Colonic mucosa (tissue), 4 donors: ENCODE measurements around the gene GPLD1. TPM values are rescaled to one million over a fixed set of nuclear protein-coding genes. Genes with fewer than 3 reads are reported as not detected.

Experiments used
- DNase-seq: peaks from one replicate; pipeline ENCODE4 v3.0.0-alpha.2; 2020
- H3K27ac ChIP-seq: fragments of 200-600 bp; one replicate; pipeline ENCODE4 v1.8.0; 2021
- H3K27me3 ChIP-seq: fragments of 200-600 bp; one replicate; pipeline ENCODE4 v1.8.0; 2021
- H3K36me3 ChIP-seq: fragments of 200-600 bp; one replicate; pipeline ENCODE4 v1.8.0; 2021
- H3K4me1 ChIP-seq: fragments of 200-600 bp; one replicate; pipeline ENCODE4 v1.8.0; 2021; ENCODE audit warnings: mild to moderate bottlenecking
- H3K4me3 ChIP-seq: fragments of 200-600 bp; one replicate; pipeline ENCODE4 v1.8.0; 2021
- H3K9ac ChIP-seq, 2 donors: one replicate each; pipeline ENCODE4 v1.7.0; 2013; ENCODE audit warnings: control low read depth in 2 of 2, low read depth in 2 of 2, low read length in 2 of 2
- H3K9me3 ChIP-seq: fragments of 200-600 bp; one replicate; pipeline ENCODE4 v1.8.0; 2021
- CTCF ChIP-seq: fragments of 200-600 bp; IDR thresholded peaks from one replicate; pipeline ENCODE4 v1.8.0; 2022; ENCODE audit warnings: antibody characterized with exemption, mild to moderate bottlenecking
- intact Hi-C: fragments of 100-400 bp; cut with DNase I; formaldehyde crosslinking; loops from one replicate; pipeline ENCODE4 v1.14.1; 2022
- total RNA-seq, 2 donors: library from RNA; stranded (reverse); fragmentation: NEBNext Ultra II Directional in 1 of 2; extraction: Animal tissue kit (Norgen Biotek cat#: 25700) in 1 of 2; gene quantifications; one replicate each; pipeline ENCODE4 v1.2.1, GENCODE V29; 2021
- donor health status: healthy.
- donor health status: DM: no; HTN: no; CAD: no.
- donor health status: DM: no; HTN: no; CAD: no.

The GPLD1 gene
- total RNA-seq, 2 donors from 2014 or later = 0.84 to 0.88 TPM

GRCh38 chr6:24396824-24397223 is 92.6 kb downstream of the GPLD1 start:
- TF ChIP-seq CTCF = no peak
- H3K9me3 ChIP-seq = no peaks in the 10 kb centered on the region
- H3K4me3 ChIP-seq = no peak overlapping the region
- H3K9ac ChIP-seq = no peak overlapping the region
- H3K27me3 ChIP-seq = no peaks in the 10 kb centered on the region
- no peaks in the 10 kb centered on the region for H3K4me1 ChIP-seq
- H3K36me3 ChIP-seq = no peaks in the 10 kb centered on the region
- H3K27ac ChIP-seq = no peak overlapping the region
- DNase-seq = no peak
- intact Hi-C loops = no loop called here

- TF ChIP-seq CTCF = no peak
- H3K27me3 ChIP-seq = no peaks in the 10 kb centered on the region
- intact Hi-C loops = no loop called here
- H3K9me3 ChIP-seq = no peaks in the 10 kb centered on the region
- no peaks in the 10 kb centered on the region for H3K36me3 ChIP-seq
- H3K4me3 ChIP-seq = no peak overlapping the region
- H3K9ac ChIP-seq = no peak overlapping the region
- H3K27ac ChIP-seq = no peak overlapping the region
- H3K4me1 ChIP-seq = no peaks in the 10 kb centered on the region
- DNase-seq = no peak
Observed at GRCh38 chr6:24394780-24395437, 94.5 kb downstream of the GPLD1 start.

- Histone ChIP-seq H3K9me3 (no peaks in the 10 kb centered on the region), H3K9ac (no peak overlapping the region), H3K4me1 (no peaks in the 10 kb centered on the region), H3K36me3 (no peaks in the 10 kb centered on the region), H3K4me3 (no peak overlapping the region), H3K27ac (no peak overlapping the region), H3K27me3 (no peaks in the 10 kb centered on the region)
- intact Hi-C loops = no loop called here
- no peak for TF ChIP-seq CTCF
- DNase-seq = no peak
Observed at GRCh38 chr6:24394061-24394779, 95.2 kb downstream of the GPLD1 start.

GRCh38 chr6:24391756-24392405 is 97.5 kb downstream of the GPLD1 start:
- no peaks in the 10 kb centered on the region for H3K9me3 ChIP-seq
- no peak overlapping the region for H3K27ac ChIP-seq
- no peak overlapping the region for H3K9ac ChIP-seq
- intact Hi-C loops = loop anchor here (2.0 kb wide), 1 partner anchor 109 kb away; no protein-coding TSS in a partner anchor
- no peaks in the 10 kb centered on the region for H3K4me1 ChIP-seq
- H3K27me3 ChIP-seq = no peaks in the 10 kb centered on the region
- no peak for DNase-seq
- no peak for TF ChIP-seq CTCF
- no peaks in the 10 kb centered on the region for H3K36me3 ChIP-seq
- no peak overlapping the region for H3K4me3 ChIP-seq

GRCh38 chr6:24391208-24391607 is 98.2 kb downstream of the GPLD1 start:
- no peak overlapping the region for H3K27ac ChIP-seq
- no peaks in the 10 kb centered on the region for H3K27me3 ChIP-seq
- no peak for DNase-seq
- H3K9me3 ChIP-seq = no peaks in the 10 kb centered on the region
- H3K4me1 ChIP-seq = no peaks in the 10 kb centered on the region
- intact Hi-C loops = loop anchor here (2.0 kb wide), 1 partner anchor 108 kb away; no protein-coding TSS in a partner anchor
- no peak overlapping the region for H3K9ac ChIP-seq
- H3K4me3 ChIP-seq = no peak overlapping the region
- H3K36me3 ChIP-seq = no peaks in the 10 kb centered on the region
- TF ChIP-seq CTCF = no peak
